MM.1S (cell line): ENCODE measurements around the gene KCNQ1.

Experiments used
- EZH2 ChIP-seq: fragments of 300-600 bp; sonication (generic); optimal IDR thresholded peaks from 2 replicates; pipeline ENCODE3; 2017; ENCODE audit warnings: low read depth, mild to moderate bottlenecking, antibody characterized with exemption, low read length, mixed read lengths
- TF ChIP-seq, protein P1 (sequence below): fragments of 300-600 bp; sonication (generic); IDR thresholded peaks from 2 replicates; pipeline ENCODE4 v1.5.1; 2016; ENCODE audit warnings: antibody characterized with exemption, low read length, mixed read lengths

- TF ChIP-seq, protein P1, sequence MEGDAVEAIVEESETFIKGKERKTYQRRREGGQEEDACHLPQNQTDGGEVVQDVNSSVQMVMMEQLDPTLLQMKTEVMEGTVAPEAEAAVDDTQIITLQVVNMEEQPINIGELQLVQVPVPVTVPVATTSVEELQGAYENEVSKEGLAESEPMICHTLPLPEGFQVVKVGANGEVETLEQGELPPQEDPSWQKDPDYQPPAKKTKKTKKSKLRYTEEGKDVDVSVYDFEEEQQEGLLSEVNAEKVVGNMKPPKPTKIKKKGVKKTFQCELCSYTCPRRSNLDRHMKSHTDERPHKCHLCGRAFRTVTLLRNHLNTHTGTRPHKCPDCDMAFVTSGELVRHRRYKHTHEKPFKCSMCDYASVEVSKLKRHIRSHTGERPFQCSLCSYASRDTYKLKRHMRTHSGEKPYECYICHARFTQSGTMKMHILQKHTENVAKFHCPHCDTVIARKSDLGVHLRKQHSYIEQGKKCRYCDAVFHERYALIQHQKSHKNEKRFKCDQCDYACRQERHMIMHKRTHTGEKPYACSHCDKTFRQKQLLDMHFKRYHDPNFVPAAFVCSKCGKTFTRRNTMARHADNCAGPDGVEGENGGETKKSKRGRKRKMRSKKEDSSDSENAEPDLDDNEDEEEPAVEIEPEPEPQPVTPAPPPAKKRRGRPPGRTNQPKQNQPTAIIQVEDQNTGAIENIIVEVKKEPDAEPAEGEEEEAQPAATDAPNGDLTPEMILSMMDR, result no peak
- TF ChIP-seq EZH2, result no peak
Measured at GRCh38 chr11:2482204-2482603, 37.4 kb downstream of the KCNQ1 start.
